Superior temporal gyrus (tissue), 1 donor: ENCODE measurements around the gene HIPK2.

Experiments
- DNase-seq: peaks from one replicate; pipeline ENCODE4 v3.0.0-alpha.2; 2016; ENCODE audit errors: extremely low spot score

The HIPK2 gene

GRCh38 chr7:139714163-139714901, 63.5 kb downstream of the HIPK2 start:
- DNase-seq: no peak

- DNase-seq: no peak
Measured at GRCh38 chr7:139713526-139714162, 64.2 kb downstream of the HIPK2 start.

- DNase-seq: no peak
Measured at GRCh38 chr7:139713061-139713460, 64.7 kb downstream of the HIPK2 start.

DNA sequence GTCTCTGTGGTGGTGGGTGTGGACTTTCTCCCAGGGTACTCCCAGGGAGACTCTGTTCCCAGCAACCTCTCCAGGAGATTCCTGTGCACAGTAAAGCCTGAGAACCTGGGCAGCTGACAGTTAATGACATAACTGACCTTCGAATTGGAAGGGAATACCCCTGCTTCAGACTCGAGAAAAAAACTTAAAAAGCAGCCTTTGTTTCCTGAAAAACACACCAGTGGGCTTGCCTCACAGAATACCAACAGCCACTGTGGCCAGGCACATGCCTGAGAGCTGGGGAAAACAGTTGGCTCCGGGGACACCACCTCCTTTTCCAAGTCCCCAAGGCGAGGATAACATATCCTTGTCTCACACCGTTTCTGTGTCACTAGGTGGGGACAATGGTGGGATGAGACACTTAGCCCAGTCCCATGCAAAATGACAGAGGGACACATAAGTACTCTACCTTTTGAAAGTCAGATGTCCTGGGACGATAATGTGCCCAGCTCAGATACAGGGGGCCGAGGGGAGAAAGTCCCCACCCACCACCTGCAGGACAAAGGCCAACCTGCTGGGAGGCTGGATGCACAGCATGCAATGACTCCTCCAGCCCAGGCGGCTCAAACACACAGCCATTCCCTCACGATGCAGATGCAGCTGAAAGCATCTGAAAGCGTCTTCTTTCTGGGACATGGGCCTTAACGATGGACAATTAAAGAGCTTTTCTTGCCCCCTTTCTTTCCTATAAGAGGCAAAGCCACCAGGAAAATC, 65.6 kb downstream of the HIPK2 start:
- DNase-seq: peak; percentile 33

GRCh38 chr7:139710036-139710435, 67.8 kb downstream of the HIPK2 start:
- no peak for DNase-seq

- DNase-seq: no peak
Measured at GRCh38 chr7:139709485-139709884, 68.3 kb downstream of the HIPK2 start.

DNA sequence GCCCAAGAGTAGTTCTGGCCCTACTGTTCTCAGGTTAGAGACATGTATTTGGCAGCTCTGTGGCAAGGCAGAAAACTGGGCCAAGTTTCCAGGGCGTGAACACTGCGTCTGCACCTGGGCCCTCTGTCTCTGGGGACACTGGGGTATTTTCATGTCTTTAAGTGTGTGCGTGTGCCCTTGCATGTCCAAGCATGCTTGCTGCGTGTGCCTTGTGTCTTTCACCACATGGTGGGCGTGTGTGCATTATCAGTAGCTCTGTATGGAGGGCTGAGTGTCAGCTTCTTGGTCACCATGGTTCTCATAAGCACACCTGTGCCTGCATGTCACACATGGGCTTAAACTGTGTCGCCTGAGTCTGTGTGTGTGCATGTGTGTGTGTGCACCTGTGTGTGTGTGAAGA, 69.3 kb downstream of the HIPK2 start:
- DNase-seq: no peak

DNA sequence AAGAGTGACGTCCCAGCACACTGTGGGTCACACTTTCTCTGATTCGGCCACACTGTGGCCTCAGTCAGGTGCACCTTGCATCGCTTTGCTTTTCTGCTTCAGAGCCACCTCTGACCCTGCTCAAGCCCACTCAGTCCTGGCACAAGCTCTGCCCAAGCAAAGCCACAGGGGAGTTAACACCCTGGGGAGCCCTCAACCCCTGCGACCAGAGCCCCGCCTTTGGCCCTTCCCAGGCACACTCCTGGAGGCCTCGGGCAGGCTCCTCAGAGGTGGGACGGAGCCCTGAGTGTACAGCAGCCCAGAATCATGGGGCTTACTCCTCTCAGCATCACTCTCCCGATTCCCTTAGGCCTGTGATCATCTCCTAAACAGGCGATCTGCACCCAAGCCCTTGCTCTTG, 71.0 kb downstream of the HIPK2 start:
- DNase-seq: no peak

GRCh38 chr7:139704308-139704879, 73.4 kb downstream of the HIPK2 start:
- no peak for DNase-seq

GRCh38 chr7:139703487-139704307, 74.1 kb downstream of the HIPK2 start:
- no peak for DNase-seq

DNA sequence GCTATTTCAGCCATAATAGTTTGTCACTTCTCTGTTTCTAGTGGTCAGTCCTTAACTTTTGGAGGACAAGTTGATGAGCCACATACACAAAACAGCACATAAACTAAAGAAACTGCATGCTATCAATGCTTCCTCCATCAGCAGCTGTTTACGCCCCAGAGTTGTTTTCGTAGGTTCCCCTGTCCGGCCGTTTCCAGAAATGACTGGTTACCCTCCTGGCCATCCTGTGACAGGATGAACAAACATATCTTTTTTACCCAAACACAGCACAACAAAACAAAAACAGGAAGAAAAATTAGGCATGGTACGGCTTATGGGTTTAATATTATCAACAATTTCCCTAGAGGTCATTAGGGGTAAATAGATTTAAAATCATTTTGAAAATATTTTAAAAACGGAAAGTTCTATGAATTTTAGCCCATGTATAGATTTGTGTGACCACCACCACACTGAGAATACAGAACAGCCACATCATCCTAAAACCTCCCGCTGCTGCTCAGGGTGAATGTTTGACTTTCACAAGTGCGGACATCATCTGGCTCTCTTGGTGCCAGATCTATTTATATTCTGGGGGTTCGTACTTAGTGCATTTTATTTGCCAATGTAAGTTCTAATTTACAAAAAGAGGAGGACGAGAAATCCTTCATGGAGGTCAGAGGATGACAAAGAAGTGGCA, 74.8 kb downstream of the HIPK2 start:
- DNase-seq: no peak

DNA sequence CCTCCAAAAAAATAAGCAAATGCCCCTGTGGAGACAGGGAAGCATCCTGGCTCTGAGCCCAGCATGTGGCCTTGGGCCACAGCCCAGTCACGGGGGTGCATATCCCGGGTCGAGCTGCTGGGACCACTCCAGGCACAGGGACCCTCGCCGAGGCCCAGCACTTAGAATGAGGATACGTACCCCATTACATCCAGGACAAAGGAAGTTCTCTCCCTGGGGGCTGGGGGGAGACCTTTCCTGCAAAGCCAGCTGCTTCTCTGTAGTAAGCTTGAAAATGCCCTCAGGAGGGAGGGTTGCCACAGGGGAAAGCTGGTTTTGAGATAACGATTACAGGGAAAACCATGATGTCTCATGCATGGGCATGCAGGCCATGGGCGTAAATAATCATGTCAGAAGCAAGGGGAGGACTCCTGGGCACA, 75.5 kb downstream of the HIPK2 start:
- DNase-seq: peak; percentile 62

DNA sequence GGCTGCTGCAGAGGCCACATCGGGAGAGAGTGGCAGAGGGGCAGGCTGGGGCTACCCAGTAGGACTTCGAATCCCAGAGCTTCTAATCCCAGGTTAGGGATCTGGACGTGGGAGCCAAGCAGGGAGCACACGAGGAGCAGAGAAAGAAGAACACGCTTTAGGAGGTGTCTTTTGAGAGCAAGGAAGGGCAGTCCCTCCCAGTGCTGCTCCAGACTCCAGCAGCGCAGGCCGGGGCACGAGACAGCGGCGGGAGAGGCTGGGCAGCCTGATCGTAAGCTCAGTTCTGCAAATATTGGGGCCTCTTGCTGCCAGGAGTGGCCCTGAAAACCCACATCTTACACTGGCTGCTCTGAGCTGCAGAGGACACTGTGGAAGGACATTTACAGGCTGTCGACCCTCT, 75.9 kb downstream of the HIPK2 start:
- DNase-seq: no peak

DNA sequence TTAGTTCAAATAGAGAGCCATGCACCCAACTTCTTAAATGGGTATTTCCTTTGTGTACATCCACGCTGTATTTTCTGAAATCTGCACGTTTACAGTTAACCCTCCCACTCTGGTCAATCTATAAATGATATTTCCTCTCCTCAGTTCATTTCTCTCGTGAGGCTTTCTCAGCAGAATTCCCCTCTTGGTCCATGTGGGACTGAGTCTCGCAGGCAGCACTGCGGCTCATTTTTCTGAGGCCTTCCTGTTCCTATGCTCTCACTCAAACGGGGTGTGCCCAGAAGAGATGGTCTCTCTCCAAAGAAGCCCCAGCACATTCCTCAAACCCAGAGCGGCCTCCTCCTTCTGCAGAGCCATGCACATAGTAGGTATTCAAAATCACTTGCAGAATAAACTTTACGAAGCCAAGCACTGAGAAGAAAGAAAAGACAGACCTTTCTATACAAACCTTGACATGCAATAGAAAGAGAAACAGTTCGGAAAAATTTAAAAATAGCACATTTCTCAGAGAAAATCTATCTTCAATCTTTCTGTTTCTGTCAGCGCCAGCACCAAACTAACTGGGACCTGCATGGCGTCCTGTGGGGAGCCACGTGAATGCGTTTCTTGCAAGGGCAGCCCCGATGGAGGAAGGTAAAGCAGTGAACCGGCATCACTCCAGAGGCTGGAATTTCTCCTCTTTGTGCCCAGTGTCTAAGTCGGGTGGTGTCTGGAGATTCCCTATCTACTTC, 77.1 kb downstream of the HIPK2 start:
- DNase-seq: no peak

GRCh38 chr7:139699640-139700504, 77.9 kb downstream of the HIPK2 start:
- no peak for DNase-seq

DNA sequence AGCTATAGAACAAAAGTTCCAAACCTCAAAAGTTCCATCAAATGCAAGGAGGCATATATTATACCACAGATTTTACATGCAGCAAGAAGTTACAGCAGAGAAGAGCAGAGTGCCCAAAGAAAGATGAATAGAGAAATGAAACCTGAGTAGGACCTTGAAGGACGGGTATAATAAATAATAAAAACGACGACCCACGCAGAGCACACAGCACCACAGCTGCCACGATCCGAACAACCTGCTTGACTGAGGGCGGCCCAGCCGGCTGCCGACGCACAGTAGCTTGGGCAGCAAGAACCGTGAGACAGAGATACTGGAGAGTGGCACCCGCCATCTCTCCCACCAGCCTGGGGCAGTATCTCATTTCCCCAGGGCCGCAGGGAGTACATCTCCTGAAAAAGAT, 79.0 kb downstream of the HIPK2 start:
- DNase-seq: no peak

DNA sequence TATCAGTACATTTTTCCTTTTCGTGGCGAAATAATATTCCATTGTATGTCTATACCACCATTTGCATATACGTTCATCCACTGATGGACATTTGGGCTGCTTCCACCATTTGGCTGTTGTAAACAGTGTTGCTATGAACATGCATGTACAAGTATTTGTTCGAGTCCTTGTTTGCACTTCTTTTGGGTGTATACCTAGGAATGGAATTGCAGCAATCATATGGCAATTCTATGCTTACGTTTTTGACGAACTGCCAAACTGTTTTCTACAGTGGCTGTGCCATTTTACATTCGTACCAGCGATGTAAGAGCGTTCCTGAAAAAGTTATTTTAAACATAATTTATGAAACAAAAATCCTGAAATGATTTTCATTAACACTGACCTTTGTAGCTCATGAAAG, 79.5 kb downstream of the HIPK2 start:
- no peak for DNase-seq

DNA sequence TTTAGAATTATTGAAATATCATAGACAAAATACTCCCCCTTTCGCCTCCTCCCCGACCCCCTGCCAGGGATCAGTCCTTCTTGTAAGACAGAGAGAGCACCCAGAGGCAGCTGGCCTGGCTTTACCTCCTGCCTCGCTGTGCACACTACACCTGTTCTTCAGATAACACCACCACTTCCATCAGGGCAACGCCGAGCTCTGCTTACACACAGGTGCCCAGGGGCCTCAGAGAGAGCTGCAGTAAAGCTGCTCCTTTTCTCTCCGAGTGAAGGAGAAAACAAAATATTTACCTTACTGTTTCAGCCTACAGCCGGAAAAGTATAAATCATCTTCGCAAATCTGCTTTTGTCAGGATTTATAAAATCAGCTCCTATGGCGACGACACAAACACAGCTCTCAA, 80.7 kb downstream of the HIPK2 start:
- DNase-seq: no peak

GRCh38 chr7:139696552-139696951, 81.2 kb downstream of the HIPK2 start:
- no peak for DNase-seq
